K562 (cell line): ENCODE measurements around the gene ADAMTS14. TPM values are rescaled to one million over a fixed set of nuclear protein-coding genes. Genes with fewer than 3 reads are reported as not detected.

Source experiments
- BACH1 ChIP-seq: fragments of 200-800 bp; sonication (Bioruptor generic); IDR thresholded peaks from 2 replicates; pipeline ENCODE4 v1.6.1; 2016; ENCODE audit warnings: missing genetic modification characterization, missing compliant biosample characterization
- CBX5 ChIP-seq: IDR thresholded peaks from 2 replicates; pipeline ENCODE4 v1.6.1; 2014; ENCODE audit warnings: low read depth, borderline replicate concordance
- ETV1 ChIP-seq: fragments of 450-650 bp; conservative IDR thresholded peaks from 2 replicates; pipeline ENCODE4 v1.6.1; 2016; ENCODE audit warnings: missing genetic modification characterization, control low read depth, low read depth, missing compliant biosample characterization
- GTF2E2 ChIP-seq: fragments of 200-800 bp; sonication (Bioruptor generic); IDR thresholded peaks from 2 replicates; pipeline ENCODE4 v1.6.1; 2016; ENCODE audit warnings: missing genetic modification characterization, missing compliant biosample characterization
- KAT7 ChIP-seq: sonication (generic); formaldehyde crosslinking; IDR thresholded peaks from 2 replicates; pipeline ENCODE4 v1.8.0; 2022; ENCODE audit warnings: missing genetic modification reagents, mild to moderate bottlenecking, borderline replicate concordance
- MAZ ChIP-seq, 2 experiments: fragments of 450-650 bp in 1 of 2; sonication (generic) in 1 of 2; formaldehyde crosslinking; IDR thresholded peaks in 1 of 2; conservative IDR thresholded peaks in 1 of 2; 2 replicates each; pipeline versions ENCODE4 v1.4.0 to v1.5.0; 2020; ENCODE audit warnings: mild to moderate bottlenecking in 1 of 2, missing genetic modification reagents in 1 of 2
- NFIX ChIP-seq: fragments of 250-450 bp; sonication (Bioruptor Pico); IDR thresholded peaks from 2 replicates; pipeline ENCODE4 v1.4.0; 2020; ENCODE audit warnings: low read depth, mild to moderate bottlenecking, moderate library complexity
- NRF1 ChIP-seq, 2 experiments: fragments of 450-650 bp; IDR thresholded peaks in 1 of 2; conservative IDR thresholded peaks in 1 of 2; 2 replicates each; pipeline ENCODE4 v1.6.1; 2014; ENCODE audit warnings: mild to moderate bottlenecking in 2 of 2
- PHF8 ChIP-seq: fragments of 200-600 bp; sonication (generic); IDR thresholded peaks from 2 replicates; pipeline ENCODE4 v1.6.1; 2012; ENCODE audit warnings: mixed run types, mild to moderate bottlenecking, inconsistent platforms, low read length, moderate library complexity, borderline replicate concordance
- ZNF165 ChIP-seq: fragments of 250-450 bp; sonication (Bioruptor Pico); IDR thresholded peaks from 2 replicates; pipeline ENCODE4 v1.4.0; 2020; ENCODE audit warnings: borderline replicate concordance
- ZNF184 ChIP-seq: sonication (generic); formaldehyde crosslinking; IDR thresholded peaks from 2 replicates; pipeline ENCODE4 v1.5.0; 2020; ENCODE audit warnings: missing genetic modification reagents
- ZNF717 ChIP-seq: fragments of 250-450 bp; sonication (Bioruptor Pico); IDR thresholded peaks from 2 replicates; pipeline ENCODE4 v1.5.0; 2021
- polyA plus RNA-seq, 8 experiments: library from polyadenylated mRNA; depleted of rRNA in 4 of 8; stranded (reverse) in 5 of 8; unstranded in 3 of 8; fragments of >200 nt; fragmentation: Nextera tagmentation in 2 of 8; fragmentation: Illumina TruSeq in 1 of 8; extraction: Ambion mirVana in 2 of 8; extraction: Trizol in 1 of 8; gene quantifications; 2 replicates each; pipeline versions ENCODE4 v1.2.1 to v1.2.3, GENCODE V29; 2011 to 2014; ENCODE audit warnings: inconsistent platforms in 1 of 8, missing spikeins in 1 of 8
- total RNA-seq, 7 experiments: library from RNA; depleted of rRNA in 6 of 7; stranded (reverse); fragments of >200 nt in 6 of 7; fragmentation: Illumina TruSeq in 2 of 7; extraction: Trizol in 2 of 7; gene quantifications; 2 replicates each; pipeline versions ENCODE4 v1.2.1 to v1.2.3, GENCODE V29; 2011 to 2021; ENCODE audit warnings: low replicate concordance in 1 of 7
- TF ChIP-seq, protein P1 (sequence below), 2 experiments: fragments of 450-650 bp in 1 of 2; IDR thresholded peaks; 2 replicates each; pipeline ENCODE4 v1.6.1; 2011 to 2017; ENCODE audit warnings: low read depth in 2 of 2, antibody characterized with exemption in 1 of 2, borderline replicate concordance in 1 of 2, low read length in 1 of 2, mild to moderate bottlenecking in 1 of 2, mixed read lengths in 1 of 2; ENCODE audit not compliant: control insufficient read depth in 1 of 2
- TF ChIP-seq, protein P2 (sequence below): fragments of 450-650 bp; formaldehyde crosslinking; IDR thresholded peaks from 2 replicates; pipeline ENCODE4 v1.4.0; 2020; ENCODE audit warnings: mild to moderate bottlenecking, moderate library complexity
- TF ChIP-seq, protein P3 (sequence below), 2 experiments: fragments of 150-350 bp in 1 of 2; IDR thresholded peaks; 2 replicates each; pipeline ENCODE4 v1.6.1; 2012 to 2016; ENCODE audit warnings: low read depth in 2 of 2, low read length in 2 of 2, mild to moderate bottlenecking in 1 of 2, moderate library complexity in 1 of 2

The ADAMTS14 gene
- total and polyA plus RNA-seq, 9 of the 15 experiments (the other 6 are each of a cell fraction or from before 2014, with no cell fraction given): 0.04 to 37.4 (median 15.9) TPM

DNA sequence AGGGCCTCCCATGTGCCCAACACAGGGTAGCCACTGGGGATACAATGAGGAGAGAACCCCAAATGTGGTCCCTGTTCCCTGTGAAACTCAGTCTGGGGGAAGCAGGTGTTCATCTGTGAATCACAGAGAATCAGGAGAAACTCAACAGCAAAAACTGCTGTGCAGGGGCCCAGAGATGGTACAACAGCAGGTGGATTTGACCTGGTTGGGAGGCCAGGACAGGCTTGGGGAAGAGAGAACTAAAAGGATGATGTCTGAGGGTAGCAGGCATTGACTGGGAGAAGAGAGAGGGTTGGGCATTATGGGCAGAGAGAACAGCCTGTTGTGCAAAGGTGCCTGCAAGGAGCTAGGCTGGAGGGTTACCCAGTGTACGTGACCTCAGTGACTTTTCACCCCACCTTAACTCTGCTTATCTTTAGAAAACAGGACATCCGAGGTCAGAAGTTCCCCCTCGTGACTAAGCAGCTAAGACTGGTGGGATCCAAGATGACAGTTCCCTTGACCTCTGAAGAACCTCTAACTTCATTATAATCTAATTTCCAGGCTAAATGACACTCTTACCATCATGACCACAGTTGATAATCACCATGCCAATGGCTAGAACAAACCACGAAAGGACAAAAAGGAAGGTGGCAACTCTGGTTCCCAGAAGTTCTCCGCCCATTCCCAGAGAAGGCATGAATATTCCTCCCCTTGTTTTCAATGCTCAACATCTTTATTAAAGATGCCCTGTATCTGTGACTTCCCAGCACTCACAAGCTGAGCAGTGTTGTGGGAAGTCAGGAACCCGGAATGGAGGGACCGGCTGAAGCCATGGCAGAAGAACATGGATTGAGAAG, 5.1 kb upstream of the ADAMTS14 start (continued):
- TF ChIP-seq, protein P1, sequence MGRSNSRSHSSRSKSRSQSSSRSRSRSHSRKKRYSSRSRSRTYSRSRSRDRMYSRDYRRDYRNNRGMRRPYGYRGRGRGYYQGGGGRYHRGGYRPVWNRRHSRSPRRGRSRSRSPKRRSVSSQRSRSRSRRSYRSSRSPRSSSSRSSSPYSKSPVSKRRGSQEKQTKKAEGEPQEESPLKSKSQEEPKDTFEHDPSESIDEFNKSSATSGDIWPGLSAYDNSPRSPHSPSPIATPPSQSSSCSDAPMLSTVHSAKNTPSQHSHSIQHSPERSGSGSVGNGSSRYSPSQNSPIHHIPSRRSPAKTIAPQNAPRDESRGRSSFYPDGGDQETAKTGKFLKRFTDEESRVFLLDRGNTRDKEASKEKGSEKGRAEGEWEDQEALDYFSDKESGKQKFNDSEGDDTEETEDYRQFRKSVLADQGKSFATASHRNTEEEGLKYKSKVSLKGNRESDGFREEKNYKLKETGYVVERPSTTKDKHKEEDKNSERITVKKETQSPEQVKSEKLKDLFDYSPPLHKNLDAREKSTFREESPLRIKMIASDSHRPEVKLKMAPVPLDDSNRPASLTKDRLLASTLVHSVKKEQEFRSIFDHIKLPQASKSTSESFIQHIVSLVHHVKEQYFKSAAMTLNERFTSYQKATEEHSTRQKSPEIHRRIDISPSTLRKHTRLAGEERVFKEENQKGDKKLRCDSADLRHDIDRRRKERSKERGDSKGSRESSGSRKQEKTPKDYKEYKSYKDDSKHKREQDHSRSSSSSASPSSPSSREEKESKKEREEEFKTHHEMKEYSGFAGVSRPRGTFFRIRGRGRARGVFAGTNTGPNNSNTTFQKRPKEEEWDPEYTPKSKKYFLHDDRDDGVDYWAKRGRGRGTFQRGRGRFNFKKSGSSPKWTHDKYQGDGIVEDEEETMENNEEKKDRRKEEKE (IDR thresholded peaks at IDR 0.05; ENCODE audit: borderline replicate concordance in 1 of 2, control insufficient read depth in 1 of 2, low read depth in 2 of 2, low read length in 1 of 2): 0 out of 4 replicates have a peak, but pooled peaks of 1 of the 2 experiments have one; percentile 39
- TF ChIP-seq KAT7 (CRISPR knock-in tag) (no peak; the same call in 1 of the 2 replicates), ETV1 (tag) (peak; percentile 96), BACH1 (tag) (peak; percentile 82), MAZ (CRISPR knock-in tag; conservative IDR thresholded peaks at IDR 0.05 in 1 of 2, IDR thresholded peaks at IDR 0.05 in 1 of 2) (no peak; a peak in 1 of 4 replicates), ZNF717 (CRISPR knock-in tag) (no peak), CBX5 (no peak), ZNF184 (CRISPR knock-in tag) (no peak), ZNF165 (CRISPR knock-in tag) (peak; percentile 88; the same call in 1 of the 2 replicates), NRF1 (conservative IDR thresholded peaks at IDR 0.05 in 1 of 2, IDR thresholded peaks at IDR 0.05 in 1 of 2) (peak in 1 of 2 experiments; percentile 44; a peak in 1 of 4 replicates), GTF2E2 (tag) (peak; percentile 73; the same call in 1 of the 2 replicates), NFIX (CRISPR knock-in tag) (no peak), PHF8 (no peak)
- TF ChIP-seq, protein P2, sequence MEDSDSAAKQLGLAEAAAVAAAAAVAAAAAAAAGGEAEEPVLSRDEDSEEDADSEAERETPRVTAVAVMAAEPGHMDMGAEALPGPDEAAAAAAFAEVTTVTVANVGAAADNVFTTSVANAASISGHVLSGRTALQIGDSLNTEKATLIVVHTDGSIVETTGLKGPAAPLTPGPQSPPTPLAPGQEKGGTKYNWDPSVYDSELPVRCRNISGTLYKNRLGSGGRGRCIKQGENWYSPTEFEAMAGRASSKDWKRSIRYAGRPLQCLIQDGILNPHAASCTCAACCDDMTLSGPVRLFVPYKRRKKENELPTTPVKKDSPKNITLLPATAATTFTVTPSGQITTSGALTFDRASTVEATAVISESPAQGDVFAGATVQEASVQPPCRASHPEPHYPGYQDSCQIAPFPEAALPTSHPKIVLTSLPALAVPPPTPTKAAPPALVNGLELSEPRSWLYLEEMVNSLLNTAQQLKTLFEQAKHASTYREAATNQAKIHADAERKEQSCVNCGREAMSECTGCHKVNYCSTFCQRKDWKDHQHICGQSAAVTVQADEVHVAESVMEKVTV (CRISPR knock-in tag): 0 out of 2 replicates have a peak, but pooled peaks have one; percentile 56
- TF ChIP-seq, protein P3, sequence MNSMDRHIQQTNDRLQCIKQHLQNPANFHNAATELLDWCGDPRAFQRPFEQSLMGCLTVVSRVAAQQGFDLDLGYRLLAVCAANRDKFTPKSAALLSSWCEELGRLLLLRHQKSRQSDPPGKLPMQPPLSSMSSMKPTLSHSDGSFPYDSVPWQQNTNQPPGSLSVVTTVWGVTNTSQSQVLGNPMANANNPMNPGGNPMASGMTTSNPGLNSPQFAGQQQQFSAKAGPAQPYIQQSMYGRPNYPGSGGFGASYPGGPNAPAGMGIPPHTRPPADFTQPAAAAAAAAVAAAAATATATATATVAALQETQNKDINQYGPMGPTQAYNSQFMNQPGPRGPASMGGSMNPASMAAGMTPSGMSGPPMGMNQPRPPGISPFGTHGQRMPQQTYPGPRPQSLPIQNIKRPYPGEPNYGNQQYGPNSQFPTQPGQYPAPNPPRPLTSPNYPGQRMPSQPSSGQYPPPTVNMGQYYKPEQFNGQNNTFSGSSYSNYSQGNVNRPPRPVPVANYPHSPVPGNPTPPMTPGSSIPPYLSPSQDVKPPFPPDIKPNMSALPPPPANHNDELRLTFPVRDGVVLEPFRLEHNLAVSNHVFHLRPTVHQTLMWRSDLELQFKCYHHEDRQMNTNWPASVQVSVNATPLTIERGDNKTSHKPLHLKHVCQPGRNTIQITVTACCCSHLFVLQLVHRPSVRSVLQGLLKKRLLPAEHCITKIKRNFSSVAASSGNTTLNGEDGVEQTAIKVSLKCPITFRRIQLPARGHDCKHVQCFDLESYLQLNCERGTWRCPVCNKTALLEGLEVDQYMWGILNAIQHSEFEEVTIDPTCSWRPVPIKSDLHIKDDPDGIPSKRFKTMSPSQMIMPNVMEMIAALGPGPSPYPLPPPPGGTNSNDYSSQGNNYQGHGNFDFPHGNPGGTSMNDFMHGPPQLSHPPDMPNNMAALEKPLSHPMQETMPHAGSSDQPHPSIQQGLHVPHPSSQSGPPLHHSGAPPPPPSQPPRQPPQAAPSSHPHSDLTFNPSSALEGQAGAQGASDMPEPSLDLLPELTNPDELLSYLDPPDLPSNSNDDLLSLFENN (IDR thresholded peaks at IDR 0.05; ENCODE audit: low read depth in 2 of 2, low read length in 2 of 2): peak in 1 of 2 experiments; percentile 72; a peak in 1 of 4 replicates
